ENCODE results near the gene BTRC. TPM values are rescaled to one million over a fixed set of nuclear protein-coding genes. Genes with fewer than 3 reads are reported as not detected.

The BTRC gene
- total RNA-seq, 1 experiment from 2014 or later, result 22.4 TPM

GRCh38 chr10:101578192-101578591 lies 224.2 kb downstream of the BTRC start:
- H3K27me3 Mint-ChIP-seq (ENCODE audit: low read depth), result peaks cover 8% of the 10 kb centered on the region
- no peak for DNase-seq (ENCODE audit: low spot score)
- TF ChIP-seq ZNF416 (CRISPR knock-in tag; IDR thresholded peaks at IDR 0.05), result no peak
- TF ChIP-seq ZBTB21 (CRISPR knock-in tag; IDR thresholded peaks at IDR 0.05; ENCODE audit: borderline replicate concordance), result no peak
- no peak for TF ChIP-seq PRDM15 (CRISPR knock-in tag; IDR thresholded peaks at IDR 0.05)
- no peak for TF ChIP-seq RORB (CRISPR knock-in tag; IDR thresholded peaks at IDR 0.05)
- H3K27ac Mint-ChIP-seq, result no peak overlapping the region; the same call in 1 of the 2 replicates
- peaks cover 20% of the 10 kb centered on the region for H3K36me3 Mint-ChIP-seq
- ATAC-seq, result no peak
- H3K4me1 Mint-ChIP-seq, result peaks cover 28% of the 10 kb centered on the region
- ChIA-PET CTCF (interaction anchor here (0.9 to 1.9 kb wide), 2 partner anchors 24 to 196 kb away, joined by 3 to 4 read pairs; no protein-coding TSS in a partner anchor), POLR2A (no interaction called here)
- peaks cover 3% of the 10 kb centered on the region; the same call in 1 of the 2 replicates for H3K9me3 Mint-ChIP-seq
- H3K4me3 Mint-ChIP-seq, result no peak overlapping the region

- POLR2A ChIA-PET, result no interaction called here
- Mint-ChIP-seq H3K4me1 (peaks cover 25% of the 10 kb centered on the region), H3K27ac (no peak overlapping the region), H3K9me3 (peaks cover 3% of the 10 kb centered on the region; the same call in 1 of the 2 replicates), H3K36me3 (peaks cover 23% of the 10 kb centered on the region), H3K27me3 (ENCODE audit: low read depth) (peaks cover 5% of the 10 kb centered on the region), H3K4me3 (no peak overlapping the region)
- DNase-seq (ENCODE audit: low spot score) (no peak), ATAC-seq (no peak)
- CTCF ChIA-PET, result interaction anchor here (1.9 kb wide), 1 partner anchor 24 kb away, joined by 4 read pairs; no protein-coding TSS in a partner anchor
- TF ChIP-seq RORB (CRISPR knock-in tag; IDR thresholded peaks at IDR 0.05), result no peak
- no peak for TF ChIP-seq HMGXB4 (CRISPR knock-in tag; IDR thresholded peaks at IDR 0.05)
- no peak for TF ChIP-seq NR3C1 (CRISPR knock-in tag; conservative IDR thresholded peaks at IDR 0.05; ENCODE audit: low read depth)
- TF ChIP-seq IRF2 (CRISPR knock-in tag; IDR thresholded peaks at IDR 0.05; ENCODE audit: borderline replicate concordance, low read depth), result no peak
- TF ChIP-seq MAX (CRISPR knock-in tag; IDR thresholded peaks at IDR 0.05), result no peak
- no peak for TF ChIP-seq ZNF317 (CRISPR knock-in tag; IDR thresholded peaks at IDR 0.05; ENCODE audit: borderline replicate concordance, low read depth)
- TF ChIP-seq ZMAT4 (CRISPR knock-in tag; IDR thresholded peaks at IDR 0.05), result no peak
- no peak for TF ChIP-seq ESRRA (CRISPR knock-in tag; IDR thresholded peaks at IDR 0.05; ENCODE audit: borderline replicate concordance)
- TF ChIP-seq NR1H2 (CRISPR knock-in tag; IDR thresholded peaks at IDR 0.05), result no peak
- TF ChIP-seq PREB (CRISPR knock-in tag; IDR thresholded peaks at IDR 0.05; ENCODE audit: borderline replicate concordance), result no peak
- TF ChIP-seq GABPB1 (CRISPR knock-in tag; IDR thresholded peaks at IDR 0.05), result no peak
- no peak for TF ChIP-seq USF1 (CRISPR knock-in tag; IDR thresholded peaks at IDR 0.05)
- TF ChIP-seq ZBTB21 (CRISPR knock-in tag; IDR thresholded peaks at IDR 0.05; ENCODE audit: borderline replicate concordance), result no peak
Observed at GRCh38 chr10:101578803-101579515, 225.0 kb downstream of the BTRC start.
